LNCAP (cell line): ENCODE measurements around the gene NOTCH2.

ENCODE experiments used
- CTCF ChIP-seq: fragments of 450-650 bp; IDR thresholded peaks from 2 replicates; pipeline ENCODE4 v1.5.1; 2017; ENCODE audit warnings: mild to moderate bottlenecking

NOTCH2 gene

DNA sequence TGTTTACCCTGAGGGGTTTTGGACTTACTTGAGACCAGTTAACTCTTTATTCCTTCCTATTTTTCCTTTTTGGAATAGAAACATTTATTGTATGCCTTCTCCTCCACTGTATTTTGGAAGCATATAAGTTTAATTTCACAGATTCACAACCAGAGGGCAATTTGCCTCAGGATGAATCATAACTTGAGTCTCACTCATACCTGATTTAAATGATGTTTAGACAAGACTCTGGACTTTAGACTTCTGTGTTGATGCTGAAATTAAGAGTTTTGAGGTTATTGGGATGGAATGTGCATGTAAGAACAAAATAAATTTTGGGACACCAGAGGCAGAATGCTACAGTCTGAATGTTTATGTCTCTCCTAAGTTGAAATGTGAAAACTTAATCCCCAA is 166.0 kb downstream of the NOTCH2 start:
- TF ChIP-seq CTCF: no peak

DNA sequence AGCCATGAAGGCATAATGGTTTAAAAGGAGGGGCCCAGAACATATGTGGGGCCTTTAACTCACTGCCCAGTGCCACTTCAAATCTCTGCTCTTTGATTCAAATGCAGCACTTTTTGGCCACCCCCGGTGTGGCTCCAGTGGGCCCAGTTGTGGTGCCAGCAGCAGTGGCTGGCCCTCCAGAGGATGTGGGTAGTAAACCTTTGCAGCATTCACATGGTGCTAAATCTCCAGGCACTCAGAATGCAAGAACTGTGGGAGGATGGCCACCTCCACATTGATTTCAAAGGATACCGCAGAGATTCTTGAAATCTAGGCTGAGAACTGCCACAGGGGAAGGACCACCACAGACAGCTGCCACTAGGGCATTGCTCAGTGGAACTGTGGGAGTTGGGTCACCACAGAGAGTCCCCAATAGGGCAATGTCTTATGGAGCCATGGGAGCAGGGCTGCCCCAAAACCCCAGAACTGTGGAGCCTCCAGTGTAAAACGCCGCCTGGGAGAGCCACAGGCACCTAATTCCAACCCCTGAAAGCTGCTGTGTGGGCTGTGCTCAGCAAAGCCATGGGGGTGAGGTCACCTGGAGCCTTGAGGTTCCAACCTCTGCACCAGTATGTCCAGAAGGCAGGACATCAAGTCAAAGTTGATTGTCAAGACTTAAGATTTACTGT is 166.6 kb downstream of the NOTCH2 start:
- TF ChIP-seq CTCF: no peak

DNA sequence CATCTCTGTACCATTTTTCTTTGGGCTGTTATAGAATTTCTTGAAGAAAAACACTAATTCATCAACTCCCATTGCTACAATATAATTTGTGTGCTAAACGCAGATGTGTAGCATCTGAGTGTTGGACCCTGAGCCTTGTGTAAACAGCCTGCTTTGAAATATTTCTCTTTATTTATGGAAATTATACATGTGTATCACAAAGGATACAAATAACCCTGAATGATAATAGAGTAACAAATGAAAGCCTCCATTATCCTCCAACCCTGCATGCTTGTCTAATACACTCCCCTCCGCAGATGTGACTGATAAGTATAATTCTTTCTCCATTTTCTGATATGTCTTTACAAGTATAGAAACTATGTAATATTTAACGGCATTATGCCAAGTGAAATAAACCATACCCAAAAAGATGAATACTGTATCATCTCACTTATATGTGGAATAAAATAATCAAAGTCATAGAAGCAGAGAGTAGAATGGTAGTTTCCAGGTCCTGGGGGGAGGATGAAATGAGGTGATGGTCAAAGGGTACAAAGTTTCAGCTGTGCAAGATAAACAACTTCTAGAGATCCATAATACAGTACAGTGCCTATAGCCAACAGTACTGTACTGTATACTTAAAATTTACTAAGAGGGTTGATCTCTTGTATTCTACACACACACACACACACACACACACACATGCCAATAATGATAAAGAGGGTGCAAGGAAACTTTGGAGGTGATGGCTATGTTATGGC is 170.3 kb downstream of the NOTCH2 start:
- no peak for TF ChIP-seq CTCF

DNA sequence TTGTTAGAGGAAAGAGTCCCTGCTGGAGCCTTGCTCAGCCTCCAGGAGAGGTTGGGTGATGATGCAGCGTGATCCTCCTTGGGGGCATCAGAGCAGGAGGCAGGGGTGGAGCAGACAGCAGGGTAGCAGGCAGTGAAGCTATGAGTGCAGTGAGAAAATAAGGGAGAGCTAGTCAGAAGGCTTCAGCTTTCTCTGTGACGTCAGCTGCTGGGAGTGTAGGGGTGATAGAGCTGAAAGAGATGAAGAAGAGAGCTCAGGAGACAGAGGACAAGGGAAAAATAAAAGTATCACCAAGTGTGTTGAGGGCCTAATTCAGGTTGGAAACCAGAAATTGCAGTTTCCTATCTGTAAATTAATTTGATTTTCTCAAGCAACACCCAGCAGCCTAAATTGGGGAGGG is 170.9 kb downstream of the NOTCH2 start:
- TF ChIP-seq CTCF: no peak

DNA sequence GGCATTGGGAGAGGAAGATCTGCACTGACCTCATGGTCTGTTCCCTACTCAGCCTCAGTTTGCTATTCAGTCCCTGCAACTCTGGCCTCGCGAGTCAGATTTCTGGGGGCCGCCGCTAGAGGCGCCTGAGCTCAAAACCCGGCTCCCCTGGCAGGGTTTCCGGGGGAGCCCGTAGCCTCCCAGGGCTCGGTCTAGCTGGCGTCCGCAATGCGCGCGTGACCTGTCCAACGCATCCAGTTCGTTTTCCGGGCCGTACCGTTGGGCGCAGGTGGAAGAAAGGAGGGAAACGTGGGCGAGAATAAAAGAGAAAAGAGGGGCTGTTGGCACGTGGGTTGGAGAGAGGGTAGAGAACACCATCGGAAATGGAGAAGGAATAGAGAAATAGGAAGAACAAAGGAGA is 173.2 kb downstream of the NOTCH2 start, which contains the start of gene ADAM30:
ADAM30 (minus strand) TSS at position 213 of the 400 bp plus-strand sequence; CDS start at position 34, 179 bp downstream.
- TF ChIP-seq CTCF: no peak

GRCh38 chr1:119895102-119895501 is 174.4 kb downstream of the NOTCH2 start:
- no peak for TF ChIP-seq CTCF

- no peak for TF ChIP-seq CTCF
Observed at GRCh38 chr1:119893827-119894700, 175.4 kb downstream of the NOTCH2 start.
